ENCODE measurements around the gene DGAT2.

DGAT2 gene

DNA sequence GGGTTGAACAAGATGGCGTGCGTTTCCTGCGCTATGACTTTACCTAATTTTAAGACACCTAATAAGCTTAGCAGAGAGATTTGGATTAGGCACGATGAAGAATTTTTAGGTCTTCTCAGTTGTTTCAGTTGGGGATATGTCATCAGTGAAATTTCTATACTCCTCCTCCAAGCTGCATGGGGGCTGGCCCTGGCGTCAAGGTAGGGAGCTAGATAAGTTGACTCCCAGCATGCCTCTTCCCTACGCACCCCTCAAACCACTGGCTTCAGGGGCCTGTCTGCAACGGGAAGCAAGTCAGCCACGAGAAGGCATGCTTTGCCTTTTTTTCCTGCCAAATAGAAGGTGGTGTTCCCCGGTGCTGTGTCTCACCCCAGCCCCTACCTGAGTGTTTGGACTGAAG is 13.3 kb downstream of the DGAT2 start:
- DNase-seq: no peak

DNA sequence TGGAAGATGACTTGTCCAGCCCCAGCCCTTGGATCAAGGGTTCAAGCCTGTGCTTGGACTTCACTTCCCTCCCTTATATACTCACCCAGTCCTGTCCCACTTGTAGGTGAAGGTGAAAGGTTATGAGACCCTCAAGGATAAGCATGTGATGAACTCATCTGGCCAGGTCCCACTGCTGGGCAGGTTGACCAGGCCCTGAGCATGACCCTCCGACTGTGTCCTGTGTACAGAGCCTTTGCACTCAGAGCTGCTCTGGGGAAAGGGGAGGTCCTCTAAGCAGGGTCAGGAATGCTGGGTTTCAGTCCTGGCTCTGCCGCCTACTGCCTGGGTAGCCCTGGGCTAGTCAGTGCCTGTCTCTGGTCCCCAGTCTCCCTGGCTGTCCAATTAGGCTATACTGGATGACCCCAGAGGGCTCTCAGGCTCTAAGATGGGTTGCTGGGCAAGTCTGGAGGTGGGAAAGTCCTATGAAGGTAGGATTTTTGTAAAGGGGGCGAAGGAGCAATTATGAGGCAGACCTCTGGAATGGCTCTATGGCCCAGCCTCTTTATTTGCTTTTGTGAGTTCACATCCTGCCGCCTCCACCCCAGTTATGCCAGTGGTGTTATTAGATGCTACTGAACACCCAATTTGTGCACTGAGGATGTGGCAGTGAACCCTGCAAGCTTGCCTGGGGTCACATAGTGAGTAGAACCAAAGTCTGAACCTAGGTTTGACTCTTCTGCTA is 14.1 kb downstream of the DGAT2 start:
- DNase-seq: no peak

DNA sequence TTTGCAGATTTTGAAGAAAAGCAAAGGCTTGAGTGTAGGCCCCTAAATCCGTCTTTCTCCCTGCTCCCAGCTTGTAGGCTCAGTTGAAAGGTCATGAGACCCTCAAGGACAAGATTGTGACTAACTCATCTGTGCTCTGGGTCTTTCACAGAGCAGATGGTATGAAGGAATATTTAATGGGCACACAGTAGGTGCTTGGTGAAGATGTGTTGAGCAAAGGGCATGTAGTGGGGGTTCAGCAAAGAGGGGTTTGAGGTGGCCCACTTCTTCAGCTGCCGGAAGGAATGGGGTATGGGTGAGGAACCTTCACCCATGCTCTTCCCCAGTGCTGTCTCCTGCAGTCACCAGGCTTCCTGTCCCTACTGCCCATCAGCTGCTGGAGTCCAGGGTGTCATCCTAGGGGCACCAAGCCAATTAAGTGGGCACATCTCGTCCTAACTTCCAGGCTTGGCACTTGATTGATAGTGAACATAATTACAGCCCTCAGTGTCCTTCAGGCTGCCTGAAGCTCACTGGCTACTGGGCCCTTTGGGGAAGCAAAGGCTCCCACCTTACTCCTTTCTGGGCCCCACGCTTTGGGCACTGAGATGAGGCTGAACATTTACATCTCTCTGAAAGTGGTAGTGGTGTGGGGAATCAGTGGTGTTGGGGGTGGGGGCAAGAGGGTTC is 15.0 kb downstream of the DGAT2 start:
- DNase-seq: no peak

DNA sequence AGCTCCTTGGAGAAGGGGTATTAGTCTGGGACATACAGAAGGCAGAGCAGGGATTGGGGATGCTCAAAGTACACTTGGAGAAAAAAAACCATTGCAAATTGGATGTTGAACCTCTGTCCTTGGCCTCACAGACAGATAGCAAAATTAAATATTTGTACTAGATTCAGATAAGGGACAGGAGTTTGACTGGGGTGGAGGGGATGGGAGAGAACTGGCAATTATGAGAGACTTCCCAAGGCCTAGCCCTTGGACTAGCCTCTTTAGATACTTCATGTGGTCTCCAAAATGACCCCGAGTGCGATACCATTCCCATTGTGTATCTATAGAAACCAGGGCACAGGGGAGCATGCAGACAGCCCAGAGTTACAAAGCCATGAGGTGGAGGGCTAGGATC is 15.5 kb downstream of the DGAT2 start:
- DNase-seq: no peak

DNA sequence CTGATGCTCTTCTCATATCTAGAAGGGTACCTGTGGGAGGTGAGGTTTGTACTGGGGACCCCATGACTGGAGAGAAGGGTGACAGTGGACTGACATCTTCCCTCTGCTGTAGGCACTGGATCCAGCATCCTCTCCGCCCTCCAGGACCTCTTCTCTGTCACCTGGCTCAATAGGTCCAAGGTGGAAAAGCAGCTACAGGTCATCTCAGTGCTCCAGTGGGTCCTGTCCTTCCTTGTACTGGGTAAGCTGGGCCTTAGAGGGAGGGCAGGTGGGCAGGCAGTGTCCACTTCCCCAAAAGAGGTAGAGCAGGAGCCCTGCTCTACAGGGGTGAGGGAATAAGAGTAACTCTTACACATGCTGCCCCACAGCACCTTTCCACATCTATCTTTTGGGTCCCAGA is 15.9 kb downstream of the DGAT2 start:
- DNase-seq: no peak

DNA sequence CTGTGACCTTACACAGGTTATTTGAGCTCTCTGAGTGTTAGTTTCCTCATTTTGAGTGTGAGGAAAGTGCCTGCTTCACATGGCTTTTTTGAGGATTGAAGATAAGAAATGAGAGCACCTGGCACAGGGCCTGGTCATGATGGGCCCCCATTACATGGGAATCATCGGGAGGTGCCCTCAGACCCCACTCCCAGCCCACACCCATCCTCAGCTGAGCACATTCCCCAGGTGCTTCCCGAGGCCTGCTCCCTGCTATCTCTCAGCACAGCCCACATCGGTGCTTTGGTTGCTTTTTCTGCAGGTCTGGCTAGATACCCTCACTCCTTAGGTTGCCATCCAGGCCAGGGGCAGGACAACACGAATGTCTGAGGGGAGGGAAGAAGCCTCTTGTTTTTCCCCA is 16.6 kb downstream of the DGAT2 start:
- no peak for DNase-seq

DNA sequence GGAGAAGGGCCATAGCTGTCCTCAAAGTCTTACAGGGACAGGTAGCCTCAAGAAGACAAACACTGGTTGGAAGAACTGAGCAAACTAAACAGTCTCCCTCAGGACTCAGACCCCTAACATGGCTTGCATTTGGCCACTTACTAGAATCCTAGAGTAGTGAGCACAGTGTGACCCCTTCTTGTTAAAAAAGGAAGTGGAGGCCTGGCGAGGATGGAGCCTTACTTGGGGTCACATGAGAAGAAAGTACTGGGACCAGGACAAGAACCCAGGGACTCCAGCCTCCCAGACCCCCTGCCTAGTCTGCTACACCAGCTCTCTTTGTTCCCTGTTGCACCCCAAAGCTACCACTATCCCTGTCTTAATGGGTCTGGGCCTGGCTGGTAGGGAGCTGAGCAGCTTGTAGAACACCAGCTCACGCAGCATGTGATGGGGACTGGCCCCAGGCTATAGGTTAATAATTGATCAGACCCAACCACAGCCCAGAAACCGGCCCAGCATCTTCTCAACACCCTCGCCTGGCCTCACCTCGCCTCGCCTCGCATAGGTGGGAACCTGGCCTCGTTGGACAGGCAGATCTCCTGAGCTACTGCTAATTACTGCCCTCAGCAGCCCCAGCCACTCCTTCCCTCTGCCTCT is 17.6 kb downstream of the DGAT2 start:
- DNase-seq: no peak

DNA sequence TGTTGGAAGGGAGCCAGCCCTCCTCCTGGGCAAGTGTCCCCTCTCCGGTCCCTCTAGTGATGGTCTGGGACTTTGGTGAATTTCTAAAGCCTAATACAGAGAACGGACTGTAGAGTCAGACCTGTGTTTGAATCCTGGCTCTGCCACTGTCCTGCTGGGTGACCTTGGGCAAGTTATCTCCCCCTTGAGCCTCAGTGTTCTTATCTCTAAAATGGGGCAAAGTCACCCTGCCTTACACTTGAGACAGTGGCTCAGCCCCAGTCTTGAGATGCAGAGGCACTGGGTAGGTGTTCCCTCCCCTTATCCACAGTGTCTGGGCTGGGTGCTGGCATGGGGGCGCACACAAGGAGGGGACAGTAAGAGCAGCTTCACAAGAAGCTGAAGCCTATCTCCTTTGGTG is 20.9 kb downstream of the DGAT2 start:
- DNase-seq: no peak

DNA sequence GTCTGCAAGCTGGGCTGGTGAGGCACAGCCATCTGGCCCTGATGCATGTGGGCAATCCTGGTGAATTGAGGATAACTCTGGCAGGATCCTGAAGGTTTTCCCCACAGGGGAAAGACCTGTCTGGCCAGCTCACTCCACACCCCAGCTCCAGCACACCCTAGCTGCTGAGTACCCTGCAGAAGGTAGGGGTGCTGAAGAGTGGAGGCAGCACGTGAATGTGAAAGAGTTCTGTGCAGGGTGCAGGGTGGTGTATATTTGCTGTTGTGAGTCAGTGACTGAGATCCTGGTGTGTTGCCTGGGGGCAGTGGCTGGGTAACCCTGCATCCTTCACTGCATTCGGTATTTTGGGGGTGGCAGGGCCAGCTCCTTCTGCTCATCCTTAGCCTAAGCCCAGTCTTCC is 22.4 kb downstream of the DGAT2 start:
- DNase-seq: no peak

DNA sequence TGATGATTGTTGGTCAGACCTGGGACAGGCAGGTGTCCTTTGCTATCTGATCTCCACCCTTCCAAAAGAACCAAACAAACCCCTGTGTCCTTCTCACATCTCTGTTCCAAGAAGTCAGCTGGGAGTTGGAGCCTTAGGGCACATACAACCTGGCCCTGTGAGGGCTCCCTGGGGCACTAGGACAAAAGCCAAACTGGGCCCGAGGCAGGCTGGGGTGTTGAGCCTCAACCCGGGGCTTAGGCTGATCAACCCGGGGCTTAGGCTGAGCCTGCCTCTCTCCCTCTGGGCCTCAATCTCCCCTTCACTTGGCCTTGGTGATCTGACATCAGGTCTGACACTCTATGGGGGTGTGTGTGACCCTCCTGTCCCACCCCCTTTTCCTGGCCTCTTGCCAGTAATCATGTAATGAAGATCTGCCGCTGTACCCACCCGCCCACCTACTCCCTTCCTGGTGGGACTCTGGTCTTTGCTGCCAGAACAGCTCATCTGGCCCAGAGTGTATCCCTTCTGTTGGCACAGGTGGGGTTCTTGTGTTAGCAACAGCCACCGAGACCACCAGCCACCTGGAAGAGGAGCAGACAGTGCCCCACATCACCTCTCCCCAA is 23.7 kb downstream of the DGAT2 start:
- no peak for DNase-seq

DNA sequence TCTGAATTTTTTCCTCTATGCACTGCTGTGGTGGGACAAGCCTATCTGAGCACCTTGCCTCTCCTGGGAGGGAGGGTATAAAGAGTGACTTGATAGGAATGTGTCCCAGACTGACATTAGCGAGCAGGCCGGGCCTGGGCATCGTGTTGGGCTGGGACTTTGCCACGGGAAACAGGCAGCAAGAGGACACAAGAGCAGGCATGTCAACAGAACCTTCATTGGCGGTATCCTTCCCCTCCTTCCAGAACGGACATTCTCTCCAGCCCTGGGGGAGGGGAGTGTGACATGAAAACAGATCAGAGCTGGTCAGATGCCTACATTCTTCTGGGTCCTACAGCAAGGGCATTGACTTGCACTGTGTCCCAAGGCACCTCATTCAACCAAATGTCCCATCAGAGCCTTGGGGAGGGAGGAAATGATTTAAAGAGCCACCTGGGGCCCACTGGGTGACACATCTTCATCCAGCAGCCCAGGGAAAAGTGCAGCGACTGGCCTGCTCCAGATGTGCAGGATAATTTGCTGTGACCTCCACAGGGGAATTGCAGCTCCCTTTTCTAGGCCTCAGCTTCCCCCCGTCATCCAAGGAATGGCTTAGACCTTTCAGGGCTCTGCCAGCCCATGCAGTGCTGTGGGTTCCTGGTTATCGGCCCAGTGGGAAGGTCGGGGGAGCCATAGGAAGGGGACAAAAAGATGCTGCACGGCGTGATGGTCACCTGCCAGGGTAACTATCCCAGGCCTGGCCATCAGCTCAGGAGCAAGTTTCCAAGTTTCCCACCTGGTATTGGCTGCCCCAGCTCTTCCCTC is 24.6 kb downstream of the DGAT2 start:
- no peak for DNase-seq

DNA sequence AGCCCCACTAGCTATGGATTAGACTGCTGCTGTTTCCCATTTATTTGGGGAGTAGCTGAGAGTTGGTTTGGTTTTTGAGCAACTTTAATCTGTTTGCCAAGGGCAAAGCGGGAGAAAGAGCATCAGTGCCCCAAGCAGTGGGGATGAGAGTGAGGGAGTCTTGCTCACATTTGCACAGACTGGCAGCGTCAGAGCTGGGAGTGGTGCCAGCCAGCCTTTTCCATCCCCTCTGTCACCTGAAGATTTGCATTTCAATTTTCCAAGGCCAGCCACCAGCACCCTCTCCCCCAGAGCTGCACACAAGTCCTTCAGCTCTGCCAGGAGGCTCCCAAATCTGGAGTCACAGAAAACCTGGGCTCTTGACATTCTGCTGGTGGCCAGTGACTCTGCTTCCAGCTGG is 25.4 kb downstream of the DGAT2 start:
- DNase-seq: no peak

DNA sequence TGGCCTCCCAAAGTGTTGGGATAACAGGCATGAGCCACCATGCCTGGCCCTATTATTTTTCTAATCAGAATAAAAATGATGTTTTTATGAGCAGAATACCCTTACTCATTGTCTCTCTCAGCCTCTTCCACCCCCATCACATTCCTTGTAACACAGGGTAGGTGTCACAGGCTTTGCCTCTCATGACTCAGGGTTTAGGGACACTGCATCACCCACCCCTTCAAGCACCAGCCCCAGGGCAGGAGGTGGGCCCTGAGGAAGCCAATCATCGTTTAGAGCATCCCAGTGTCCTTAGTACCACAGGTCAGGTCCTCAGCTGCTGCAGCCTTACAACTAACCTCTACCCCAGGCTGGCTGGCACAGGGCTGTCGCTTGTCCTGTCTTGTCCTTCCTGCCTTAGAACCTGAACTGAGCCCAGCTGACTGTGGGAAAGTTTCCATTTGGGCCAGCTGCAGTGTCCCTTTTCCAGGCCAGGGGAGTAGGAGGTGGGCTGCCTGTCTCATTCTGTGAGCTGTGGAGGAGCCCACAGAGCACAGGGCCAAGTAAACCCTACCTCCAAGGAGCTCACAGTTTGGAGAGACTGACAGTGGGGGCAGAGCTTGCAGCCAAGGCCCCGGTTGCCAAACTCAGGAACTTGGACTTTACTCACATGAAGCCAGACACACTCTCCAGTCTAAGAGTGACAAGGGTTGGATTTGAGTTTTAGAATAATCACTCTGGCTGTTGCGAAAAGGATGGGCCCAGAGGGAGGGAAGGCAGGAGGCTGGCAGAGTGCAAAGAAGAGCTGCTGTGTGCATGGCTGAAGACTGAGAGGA is 26.9 kb downstream of the DGAT2 start:
- no peak for DNase-seq

DNA sequence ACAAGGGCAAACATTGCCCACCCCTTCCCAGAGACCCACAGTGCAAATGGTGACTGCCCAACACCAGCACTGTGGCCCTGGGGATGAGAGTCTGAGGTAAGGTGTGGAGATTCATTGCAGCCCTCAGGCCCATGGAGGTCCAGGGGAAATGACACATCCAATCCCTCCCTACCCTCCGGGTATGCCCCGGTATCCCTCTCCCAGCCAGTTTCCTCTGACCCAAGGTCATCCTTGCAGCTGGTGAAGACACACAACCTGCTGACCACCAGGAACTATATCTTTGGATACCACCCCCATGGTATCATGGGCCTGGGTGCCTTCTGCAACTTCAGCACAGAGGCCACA is 27.5 kb downstream of the DGAT2 start:
- DNase-seq: no peak

DNA sequence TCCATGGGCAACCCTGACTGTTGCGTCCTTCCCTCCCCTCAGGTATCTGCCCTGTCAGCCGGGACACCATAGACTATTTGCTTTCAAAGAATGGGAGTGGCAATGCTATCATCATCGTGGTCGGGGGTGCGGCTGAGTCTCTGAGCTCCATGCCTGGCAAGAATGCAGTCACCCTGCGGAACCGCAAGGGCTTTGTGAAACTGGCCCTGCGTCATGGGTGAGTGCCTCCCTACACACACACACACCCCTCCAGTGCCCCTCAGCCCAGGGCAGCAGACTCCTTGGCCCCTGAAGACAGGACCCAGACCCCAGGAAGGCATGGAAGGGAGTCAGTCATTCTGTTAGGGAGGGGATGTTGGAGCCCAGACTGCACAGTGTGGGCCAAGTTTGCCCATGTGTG is 28.5 kb downstream of the DGAT2 start:
- no peak for DNase-seq

DNA sequence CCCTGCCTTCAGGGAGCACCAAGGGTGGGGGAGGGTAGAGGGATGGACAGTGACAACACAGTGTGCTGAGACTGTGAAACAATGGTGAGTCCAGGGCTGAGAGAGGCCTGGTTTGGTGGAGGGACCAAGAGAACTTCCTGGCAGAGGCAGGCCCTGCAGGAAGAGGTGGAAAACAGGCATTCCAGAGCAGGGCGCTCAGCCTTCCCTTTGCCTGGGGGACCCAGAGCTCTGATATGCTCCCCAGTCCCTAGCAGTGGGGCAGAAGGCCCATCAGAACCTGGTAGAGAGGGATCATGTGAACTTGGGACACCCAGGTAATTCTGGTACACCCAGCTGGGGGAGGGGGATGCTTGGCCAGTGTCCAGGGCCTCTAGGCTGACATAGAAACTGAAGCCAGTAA is 29.2 kb downstream of the DGAT2 start:
- DNase-seq: no peak

DNA sequence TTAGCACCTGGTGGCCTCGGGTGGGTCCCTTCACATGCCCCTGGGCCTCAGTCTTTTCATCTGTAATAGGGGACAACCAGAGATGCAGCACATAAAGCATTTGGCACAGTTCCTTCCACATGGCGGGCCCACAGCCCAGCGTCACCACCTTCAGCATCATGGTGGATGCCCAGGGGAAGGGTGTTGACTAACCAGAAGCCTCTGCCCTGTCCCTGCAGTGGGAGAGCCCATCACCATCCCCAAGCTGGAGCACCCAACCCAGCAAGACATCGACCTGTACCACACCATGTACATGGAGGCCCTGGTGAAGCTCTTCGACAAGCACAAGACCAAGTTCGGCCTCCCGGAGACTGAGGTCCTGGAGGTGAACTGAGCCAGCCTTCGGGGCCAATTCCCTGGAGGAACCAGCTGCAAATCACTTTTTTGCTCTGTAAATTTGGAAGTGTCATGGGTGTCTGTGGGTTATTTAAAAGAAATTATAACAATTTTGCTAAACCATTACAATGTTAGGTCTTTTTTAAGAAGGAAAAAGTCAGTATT is 31.6 kb downstream of the DGAT2 start:
- no peak for DNase-seq

DNA sequence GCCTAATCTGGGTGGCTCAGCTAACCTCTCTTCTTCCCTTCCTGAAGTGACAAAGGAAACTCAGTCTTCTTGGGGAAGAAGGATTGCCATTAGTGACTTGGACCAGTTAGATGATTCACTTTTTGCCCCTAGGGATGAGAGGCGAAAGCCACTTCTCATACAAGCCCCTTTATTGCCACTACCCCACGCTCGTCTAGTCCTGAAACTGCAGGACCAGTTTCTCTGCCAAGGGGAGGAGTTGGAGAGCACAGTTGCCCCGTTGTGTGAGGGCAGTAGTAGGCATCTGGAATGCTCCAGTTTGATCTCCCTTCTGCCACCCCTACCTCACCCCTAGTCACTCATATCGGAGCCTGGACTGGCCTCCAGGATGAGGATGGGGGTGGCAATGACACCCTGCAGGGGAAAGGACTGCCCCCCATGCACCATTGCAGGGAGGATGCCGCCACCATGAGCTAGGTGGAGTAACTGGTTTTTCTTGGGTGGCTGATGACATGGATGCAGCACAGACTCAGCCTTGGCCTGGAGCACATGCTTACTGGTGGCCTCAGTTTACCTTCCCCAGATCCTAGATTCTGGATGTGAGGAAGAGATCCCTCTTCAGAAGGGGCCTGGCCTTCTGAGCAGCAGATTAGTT is 32.3 kb downstream of the DGAT2 start:
- no peak for DNase-seq

DNA sequence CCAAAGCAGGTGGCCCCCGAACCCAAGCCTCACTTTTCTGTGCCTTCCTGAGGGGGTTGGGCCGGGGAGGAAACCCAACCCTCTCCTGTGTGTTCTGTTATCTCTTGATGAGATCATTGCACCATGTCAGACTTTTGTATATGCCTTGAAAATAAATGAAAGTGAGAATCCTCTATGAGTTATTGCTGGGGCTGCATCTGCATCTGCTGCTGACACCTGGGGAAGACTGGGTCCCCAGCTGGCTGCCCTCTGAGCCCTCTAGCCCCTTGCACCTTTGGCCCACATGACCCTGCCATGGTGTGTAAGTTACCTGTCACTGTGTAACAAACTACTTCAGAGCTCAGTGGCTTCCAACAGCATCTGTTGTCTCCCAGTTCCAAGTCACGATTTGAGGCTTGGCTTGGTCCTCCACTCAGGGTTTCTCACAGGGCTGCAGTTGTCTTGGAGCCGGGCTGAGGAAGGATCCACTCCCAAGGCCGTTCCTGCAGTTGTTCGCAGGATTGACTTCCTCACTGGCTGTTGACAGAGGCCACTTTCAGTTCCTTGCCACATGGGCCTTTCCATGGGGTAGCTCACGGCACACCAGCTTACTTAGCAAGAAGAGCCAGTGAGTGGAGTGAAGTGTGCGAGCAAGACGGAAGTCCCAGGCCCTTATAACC is 32.9 kb downstream of the DGAT2 start:
- no peak for DNase-seq

DNA sequence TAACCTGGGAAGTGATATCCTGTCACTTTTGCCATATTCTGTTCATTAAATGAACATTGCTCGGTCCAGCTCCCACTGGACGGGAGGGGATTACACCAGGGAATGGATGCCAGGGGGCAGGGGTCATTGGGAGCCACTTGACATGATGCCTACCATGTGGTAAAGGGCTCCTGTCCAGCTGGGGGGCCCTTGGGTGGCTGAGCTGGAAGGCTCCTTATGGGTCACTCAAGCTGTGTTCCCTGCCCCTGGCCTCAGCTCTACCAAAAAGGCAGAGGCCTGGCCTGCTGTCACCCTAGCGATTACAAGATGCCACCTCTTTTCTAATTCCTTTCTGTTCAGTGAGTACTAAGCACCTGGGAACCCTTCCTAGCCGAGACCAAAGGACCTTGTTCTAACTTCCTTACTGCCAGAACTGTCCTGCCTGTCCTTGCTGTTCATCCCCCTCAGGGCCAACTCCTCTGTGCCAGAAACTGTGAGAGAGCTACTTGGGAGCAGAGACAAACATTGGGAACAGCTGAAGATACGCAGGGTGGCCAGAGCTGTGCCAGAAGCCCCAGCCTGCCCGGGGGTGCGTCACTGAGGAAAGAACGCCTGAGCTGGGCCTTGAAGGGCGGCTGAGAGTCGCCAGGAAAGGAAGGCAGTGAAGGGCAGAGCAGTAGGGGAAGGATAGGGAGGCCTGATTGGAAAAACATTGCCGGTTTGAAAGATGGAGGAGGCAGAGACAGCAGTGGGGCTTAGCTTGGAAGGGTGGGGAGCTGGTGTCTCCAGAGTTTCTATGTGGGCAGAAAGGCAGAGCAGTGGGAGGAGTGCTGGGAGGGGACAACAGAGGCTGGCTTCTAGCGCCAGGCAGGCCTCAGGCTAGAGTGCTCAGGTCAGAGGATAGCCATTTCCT is 33.7 kb downstream of the DGAT2 start:
- DNase-seq: no peak

Data from NCI-H1417 treated with DMSO at 0.1 percent for 48 hours (cell line).